NCI-H1417 treated with DMSO at 0.1 percent for 48 hours (cell line): ENCODE results near the gene SLC22A17.

Source experiments
- DNase-seq: peaks from one replicate; lab custom pipeline; 2025; lab: John Stamatoyannopoulos, UW

The SLC22A17 gene

GRCh38 chr14:23361763-23362162 lies 9.1 kb upstream of the SLC22A17 start:
- DNase-seq, result no peak

DNA sequence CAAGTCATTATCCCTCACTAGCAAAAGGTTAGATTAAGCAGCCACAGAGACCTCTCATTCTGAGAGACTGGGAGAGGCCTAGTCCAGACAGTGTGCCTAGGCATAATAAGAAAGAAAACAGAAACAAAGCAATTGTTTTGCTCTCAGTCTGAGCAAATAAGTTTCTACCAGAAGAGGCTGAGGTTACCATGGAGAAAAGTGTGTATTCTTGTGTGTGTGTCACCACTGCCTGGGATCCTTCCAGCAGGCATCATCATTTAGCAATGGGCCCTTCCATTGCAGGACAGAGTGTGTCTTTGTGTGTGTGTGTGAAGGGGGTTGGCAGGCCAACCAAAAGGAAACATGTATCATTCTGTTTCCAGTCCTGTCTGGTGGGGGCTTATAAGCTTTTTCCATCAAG lies 8.6 kb upstream of the SLC22A17 start:
- no peak for DNase-seq

- no peak for DNase-seq
These were observed 7.8 kb upstream of the SLC22A17 start for GRCh38 chr14:23360496-23360895.

DNA sequence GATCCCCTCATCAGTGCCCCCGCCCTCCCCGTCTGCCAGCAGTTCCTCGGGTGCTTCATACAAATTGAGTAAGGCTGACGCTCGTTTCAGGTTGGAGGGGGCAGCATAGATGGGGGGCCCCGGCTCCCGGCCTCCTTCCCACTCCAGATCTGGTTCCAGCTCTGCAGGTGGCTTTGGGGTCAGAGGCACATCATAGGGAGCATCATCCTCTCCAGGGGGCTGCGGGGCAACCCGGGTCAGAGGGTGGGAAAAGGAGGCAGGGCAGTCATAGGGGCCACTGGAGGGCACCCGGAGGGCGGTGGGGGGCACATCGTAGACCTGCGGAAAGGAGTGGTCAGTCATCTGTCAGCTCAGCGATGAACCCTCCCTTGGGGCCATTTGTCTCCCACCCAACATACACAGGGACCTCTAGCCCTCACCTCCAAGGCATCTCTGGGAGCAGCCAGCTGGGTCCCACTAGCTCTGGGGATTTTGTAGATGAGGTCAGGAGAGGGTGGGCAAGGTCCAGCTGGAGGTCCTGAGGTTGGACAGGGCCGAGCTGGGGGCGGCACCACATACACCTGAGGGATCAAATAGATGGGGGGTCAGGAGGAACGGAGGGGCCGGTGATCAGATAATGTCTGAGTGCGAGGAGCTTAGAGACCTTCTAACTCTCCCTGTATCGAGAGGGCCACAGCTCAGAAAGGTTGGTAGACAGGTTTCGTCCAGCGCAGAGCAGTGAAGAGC lies 7.2 kb upstream of the SLC22A17 start:
- no peak for DNase-seq

- DNase-seq, result no peak
These were observed 6.5 kb upstream of the SLC22A17 start for GRCh38 chr14:23359167-23359626.

DNA sequence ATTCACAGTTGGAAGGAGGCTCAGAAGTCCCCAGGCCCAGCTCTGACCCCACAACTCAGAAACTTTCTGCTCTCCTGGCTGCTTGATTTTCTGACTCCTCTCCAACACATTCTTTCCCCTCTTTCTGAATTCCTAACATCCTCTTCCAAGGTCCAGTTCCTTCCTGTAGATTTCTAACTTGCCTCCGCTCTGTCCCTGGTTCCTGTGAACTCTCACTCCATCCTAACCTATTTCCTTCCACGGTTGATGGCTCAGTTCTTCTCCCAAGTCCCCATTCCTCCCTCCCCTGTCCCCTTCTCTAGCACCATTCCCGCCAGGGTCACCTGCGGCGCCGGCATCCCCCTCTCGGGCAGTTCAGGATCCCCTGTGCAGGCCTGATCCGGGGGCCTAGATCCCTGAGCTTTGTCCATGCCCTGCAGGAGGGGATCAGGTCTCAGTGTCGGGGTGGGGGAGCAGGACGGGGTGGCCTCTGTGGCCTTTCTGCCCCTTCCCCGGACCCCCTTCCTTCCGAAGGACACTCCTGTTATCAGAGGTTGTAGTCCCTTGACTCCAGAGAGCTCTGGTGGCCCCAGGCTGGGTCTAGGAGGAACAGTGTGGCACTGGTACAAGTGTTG lies 6.0 kb upstream of the SLC22A17 start:
- no peak for DNase-seq

DNA sequence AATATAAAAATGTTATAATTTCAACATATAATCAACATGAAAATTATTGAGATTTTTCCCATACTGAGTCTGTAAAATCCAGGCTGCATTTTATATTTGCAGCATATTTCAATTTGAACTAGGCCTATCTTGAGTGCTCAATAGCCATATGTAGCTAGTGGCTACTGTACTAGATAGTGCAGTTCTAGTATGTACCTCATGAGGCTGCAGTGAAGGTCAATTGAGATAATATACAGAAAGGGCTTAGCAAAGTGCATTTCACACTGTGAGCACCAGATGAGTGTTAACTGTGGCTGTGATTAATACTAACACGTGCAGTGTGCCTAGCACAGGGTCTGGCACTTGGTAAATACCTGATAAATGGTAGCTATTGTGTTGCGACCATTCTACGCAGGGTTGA lies 5.4 kb upstream of the SLC22A17 start:
- no peak for DNase-seq

- no peak for DNase-seq
These were observed 4.6 kb upstream of the SLC22A17 start for GRCh38 chr14:23357261-23357660.

DNA sequence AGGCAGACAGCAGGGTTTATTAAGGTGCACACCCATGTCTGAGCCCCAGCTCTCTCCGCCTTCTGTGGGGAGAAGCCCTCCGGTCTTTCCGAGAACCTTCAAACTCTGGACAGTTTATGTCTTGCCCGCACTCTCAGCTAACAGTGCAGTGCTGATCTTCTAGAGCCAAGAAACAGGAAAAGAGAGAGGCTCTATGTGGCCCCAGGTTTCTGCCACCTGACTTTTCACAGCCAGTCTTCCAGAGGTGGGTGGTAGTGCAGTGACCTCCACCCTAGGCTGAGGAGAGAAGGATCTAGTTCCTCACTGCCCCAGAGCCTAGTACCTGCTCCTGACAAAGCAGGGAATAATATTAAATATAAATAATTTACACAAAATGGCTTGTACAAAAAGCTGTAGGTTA lies 4.0 kb upstream of the SLC22A17 start:
- DNase-seq, result no peak

DNA sequence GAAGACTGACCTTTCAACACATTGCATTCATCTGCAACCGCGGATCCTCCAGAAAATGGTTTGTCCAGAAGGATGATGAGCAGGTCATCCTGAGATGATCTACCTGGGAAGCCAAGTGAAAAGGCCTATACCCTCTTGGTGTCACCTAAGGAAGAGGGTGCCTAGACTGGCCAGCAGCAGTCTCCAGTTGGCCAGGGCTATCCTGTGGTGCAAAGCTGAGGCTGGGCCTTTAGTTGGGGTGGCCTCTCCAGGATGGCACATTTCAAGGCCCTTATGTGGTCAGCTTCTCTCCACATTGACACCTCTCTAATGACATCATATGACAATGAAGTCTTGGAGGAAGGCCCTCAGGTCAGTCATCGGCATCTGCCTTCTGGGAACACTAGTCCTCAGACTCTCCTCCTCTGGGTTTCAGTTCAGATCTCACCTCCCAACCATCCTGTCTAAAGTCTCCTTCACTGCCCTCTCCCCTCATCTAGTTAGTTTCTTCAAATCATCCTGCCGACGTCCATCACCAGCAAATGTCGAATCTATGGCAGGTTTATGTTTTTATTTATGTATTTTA lies 3.3 kb upstream of the SLC22A17 start:
- DNase-seq, result no peak

DNA sequence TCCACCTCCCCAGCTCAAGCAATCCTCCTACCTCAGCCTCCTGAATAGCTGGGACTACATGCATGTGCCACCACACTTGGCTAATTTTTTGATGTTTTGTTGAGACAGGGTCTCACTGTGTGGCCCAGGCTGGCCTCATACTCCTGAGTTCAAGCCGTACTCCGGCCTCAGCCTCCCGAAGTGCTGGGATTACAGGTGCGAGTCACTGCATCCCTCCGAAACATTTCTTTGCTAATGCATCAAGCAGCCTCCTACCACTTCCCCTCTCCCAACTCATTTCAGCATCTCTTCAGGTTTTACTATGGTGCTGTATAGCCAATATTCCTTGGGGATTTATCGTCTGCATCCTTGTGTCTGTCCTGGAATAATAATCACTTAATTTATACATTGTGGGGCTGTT lies 2.3 kb upstream of the SLC22A17 start:
- no peak for DNase-seq

- DNase-seq, result no peak
These were observed 720 bp upstream of the SLC22A17 start for GRCh38 chr14:23353433-23353780.

DNA sequence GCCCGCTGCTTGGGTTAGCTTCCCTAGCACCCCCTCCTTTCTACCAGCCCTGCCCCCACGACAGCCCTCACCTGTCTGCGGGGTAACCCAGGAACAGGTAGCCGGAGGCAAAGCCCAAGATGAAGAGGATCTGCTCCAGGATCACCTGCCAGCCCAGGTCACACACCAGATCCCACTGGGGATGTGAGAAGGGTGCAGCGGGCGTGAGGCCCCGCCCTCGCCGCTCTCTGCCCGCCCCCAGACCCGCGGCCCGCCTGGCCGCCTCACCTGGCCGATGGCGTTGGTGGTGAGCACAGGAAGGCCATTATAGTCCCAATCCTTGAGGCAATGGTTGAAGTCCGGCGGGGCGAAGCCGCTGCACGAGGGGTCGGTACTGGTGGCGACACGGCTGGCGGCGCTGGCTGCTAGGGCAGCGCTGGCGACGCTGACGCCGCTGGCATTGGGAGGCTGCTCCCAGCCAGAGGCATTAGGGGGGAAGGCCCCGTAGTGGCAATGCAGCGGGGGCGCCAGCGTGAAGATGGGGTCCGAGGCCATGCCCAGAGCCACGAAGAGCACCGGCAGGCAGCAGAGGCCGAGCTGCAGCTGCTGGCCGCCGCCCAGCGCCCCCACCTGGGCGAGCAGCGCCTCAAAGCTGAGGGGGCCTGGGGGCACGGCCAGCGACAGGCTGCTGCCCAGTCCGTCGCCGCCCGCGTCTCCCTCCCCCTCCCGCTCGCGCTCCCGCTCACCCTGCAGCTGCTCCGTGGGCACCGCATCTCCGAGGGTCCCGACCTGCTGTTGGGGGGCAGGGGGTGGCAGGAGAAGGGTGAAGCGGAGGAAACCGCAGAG lies 794 bp downstream of the SLC22A17 start:
- no peak for DNase-seq

DNA sequence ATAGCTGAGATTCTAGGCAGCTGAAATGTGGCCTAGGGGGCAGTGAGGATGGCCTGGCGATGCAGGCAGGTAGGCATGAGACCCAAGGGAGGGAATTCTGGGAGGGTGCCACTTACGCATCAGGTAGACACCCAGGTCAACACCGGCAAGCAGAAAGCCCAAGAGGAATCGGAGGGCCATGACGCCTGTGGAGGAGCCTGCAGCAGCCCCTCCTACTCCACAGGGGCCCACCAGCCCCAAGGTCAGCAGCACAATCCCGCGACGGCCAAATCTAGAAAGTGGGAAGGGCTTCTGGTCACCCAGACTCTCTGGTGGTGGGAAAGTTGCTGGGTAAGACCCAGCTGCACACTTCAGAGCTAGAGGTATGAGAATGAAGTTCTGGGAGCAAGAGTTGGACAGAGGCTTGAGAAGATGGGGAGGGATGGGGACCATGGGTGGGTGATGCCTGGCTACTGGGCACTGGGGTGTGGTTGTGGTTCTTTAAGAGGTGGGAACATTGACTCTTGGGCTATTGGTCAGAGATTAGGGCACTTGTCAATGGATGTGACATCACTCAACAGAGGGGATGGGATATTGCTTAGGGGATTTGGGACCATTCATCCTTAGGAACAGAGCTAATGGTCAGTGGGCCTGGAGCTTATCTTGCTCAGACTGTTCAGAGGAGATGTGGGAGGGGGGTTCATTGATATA lies 3.4 kb downstream of the SLC22A17 start:
- no peak for DNase-seq

- DNase-seq, result no peak
These were observed 4.4 kb downstream of the SLC22A17 start for GRCh38 chr14:23348297-23348655.

- no peak for DNase-seq
These were observed 5.0 kb downstream of the SLC22A17 start for GRCh38 chr14:23347406-23348296.

DNA sequence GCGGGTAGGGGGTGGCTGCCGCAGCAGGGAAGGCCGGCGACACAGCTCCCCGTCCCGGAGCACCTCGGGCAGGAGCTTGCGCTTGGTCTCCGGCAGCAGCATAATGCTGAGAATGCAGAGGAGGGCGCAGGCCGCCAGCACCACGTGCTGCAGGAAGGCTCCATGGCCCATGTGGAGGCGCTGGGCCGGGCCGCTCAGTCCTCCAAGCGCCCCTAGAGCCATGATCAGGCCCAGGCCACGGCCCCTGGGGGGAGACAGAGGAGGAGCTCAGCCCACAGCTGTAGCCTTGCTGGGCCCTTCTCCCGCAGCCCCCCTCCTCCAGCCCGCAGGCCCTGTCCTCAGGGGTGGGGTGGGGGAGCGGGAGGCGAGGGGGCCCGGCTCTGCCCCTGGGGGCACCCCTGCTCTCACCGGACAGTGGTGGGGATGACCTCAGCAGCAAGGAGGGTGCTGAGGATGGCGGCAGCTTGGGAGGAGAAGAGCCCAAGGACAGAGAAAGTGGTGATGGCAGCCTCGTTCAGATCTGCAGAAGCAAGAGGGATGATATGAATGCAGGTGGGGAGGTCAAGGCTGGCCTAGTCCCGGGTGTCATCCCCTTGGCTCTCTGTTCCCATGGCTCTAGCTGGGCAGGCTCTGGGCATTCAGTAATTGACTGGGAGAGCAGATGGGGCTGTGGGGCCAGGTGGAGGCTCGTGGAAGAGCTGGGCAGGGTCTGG lies 5.8 kb downstream of the SLC22A17 start:
- no peak for DNase-seq

- no peak for DNase-seq
These were observed 6.5 kb downstream of the SLC22A17 start for GRCh38 chr14:23345987-23346692.

GRCh38 chr14:23344481-23344880 lies 8.2 kb downstream of the SLC22A17 start:
- no peak for DNase-seq
